Astrocyte (in vitro differentiated cells and primary cell): ENCODE measurements around the gene CBX7. TPM values are rescaled to one million over a fixed set of nuclear protein-coding genes. Genes with fewer than 3 reads are reported as not detected.
A peak's percentile ranks its signal among the peaks of the same experiment; 100 is the strongest.

Source experiments
- DNase-seq: peaks from one replicate; pipeline ENCODE4 v3.0.0-alpha.2; 2010; ENCODE audit warnings: low read depth
- FAIRE-seq: peaks from 2 replicates; lab custom pipeline; 2011; peaks lifted over from hg19 to GRCh38; lab: Jason Lieb, UNC
- H2AFZ ChIP-seq: 2 replicates; pipeline ENCODE4 v1.6.0; 2012; ENCODE audit warnings: low read depth, low read length, inconsistent platforms
- H3K27ac ChIP-seq: 2 replicates; pipeline ENCODE4 v1.5.1; 2011; ENCODE audit warnings: low read depth, low read length, inconsistent platforms
- H3K27me3 ChIP-seq: 2 replicates; pipeline ENCODE4 v1.6.0; 2011; ENCODE audit warnings: low read length, inconsistent platforms; ENCODE audit not compliant: insufficient read depth
- H3K36me3 ChIP-seq: 2 replicates; pipeline ENCODE4 v1.5.1; 2011; ENCODE audit warnings: low read length, inconsistent platforms; ENCODE audit not compliant: insufficient read depth
- H3K4me1 ChIP-seq: 2 replicates; pipeline ENCODE4 v1.5.1; 2011; ENCODE audit warnings: low read length, inconsistent platforms; ENCODE audit not compliant: insufficient read depth
- H3K4me2 ChIP-seq: 2 replicates; pipeline ENCODE4 v1.6.0; 2012; ENCODE audit warnings: low read length, inconsistent platforms
- H3K4me3 ChIP-seq: 2 replicates; pipeline ENCODE4 v1.5.1; 2011; ENCODE audit warnings: low read depth, mild to moderate bottlenecking, low read length, inconsistent platforms; ENCODE audit not compliant: insufficient read depth
- H3K79me2 ChIP-seq: 2 replicates; pipeline ENCODE4 v1.6.0; 2012; ENCODE audit warnings: mild to moderate bottlenecking, low read length, inconsistent platforms; ENCODE audit not compliant: insufficient read depth
- H3K9ac ChIP-seq: 2 replicates; pipeline ENCODE4 v1.6.0; 2012; ENCODE audit warnings: mild to moderate bottlenecking, low read length, inconsistent platforms
- H3K9me3 ChIP-seq: 2 replicates; pipeline ENCODE4 v1.5.1; 2012; ENCODE audit warnings: low read depth, mild to moderate bottlenecking, low read length, inconsistent platforms; ENCODE audit not compliant: insufficient read depth
- H4K20me1 ChIP-seq: 2 replicates; pipeline ENCODE4 v1.6.0; 2012; ENCODE audit warnings: low read length, inconsistent platforms; ENCODE audit not compliant: insufficient read depth
- H3K27ac Mint-ChIP-seq: one replicate; pipeline ENCODE4 v1.8.0; 2021; ENCODE audit warnings: mild to moderate bottlenecking, mixed read lengths; ENCODE audit not compliant: unreplicated experiment
- H3K27me3 Mint-ChIP-seq: one replicate; pipeline ENCODE4 v1.8.0; 2021; ENCODE audit warnings: low read depth, mixed read lengths; ENCODE audit not compliant: unreplicated experiment
- H3K36me3 Mint-ChIP-seq: one replicate; pipeline ENCODE4 v1.8.0; 2021; ENCODE audit warnings: low read depth, mixed read lengths; ENCODE audit not compliant: unreplicated experiment
- H3K4me1 Mint-ChIP-seq: one replicate; pipeline ENCODE4 v1.8.0; 2021; ENCODE audit warnings: low read depth, mixed read lengths; ENCODE audit not compliant: unreplicated experiment
- H3K4me3 Mint-ChIP-seq: one replicate; pipeline ENCODE4 v1.8.0; 2021; ENCODE audit warnings: mild to moderate bottlenecking, moderate library complexity, mixed read lengths; ENCODE audit not compliant: unreplicated experiment
- H3K9me3 Mint-ChIP-seq: one replicate; pipeline ENCODE4 v1.8.0; 2021; ENCODE audit warnings: mild to moderate bottlenecking, mixed read lengths; ENCODE audit not compliant: unreplicated experiment
- CTCF ChIP-seq: IDR thresholded peaks from 2 replicates; pipeline ENCODE4 v1.5.1; 2011; ENCODE audit warnings: low read depth, mild to moderate bottlenecking, inconsistent platforms, low read length, moderate library complexity; ENCODE audit not compliant: insufficient read depth
- EZH2 ChIP-seq: IDR thresholded peaks from 2 replicates; pipeline ENCODE4 v1.6.1; 2012; ENCODE audit warnings: mild to moderate bottlenecking, low read length, inconsistent platforms; ENCODE audit not compliant: insufficient read depth
- total RNA-seq: library from RNA; stranded (reverse); gene quantifications from 2 replicates; pipeline ENCODE4 v1.2.1, GENCODE V29; 2021

Gene CBX7
- total RNA-seq, 1 donor from 2014 or later = 1.2 TPM

GRCh38 chr22:39083212-39084165 is 69.0 kb downstream of the CBX7 start:
- no peaks in the 10 kb centered on the region for H3K36me3 Mint-ChIP-seq

GRCh38 chr22:39081598-39081997 is 70.9 kb downstream of the CBX7 start:
- Histone ChIP-seq H3K9ac (no peak overlapping the region), H3K4me3 (no peak overlapping the region), H3K27ac (no peak overlapping the region), H3K27me3 (no peaks in the 10 kb centered on the region), H2AFZ (no peak overlapping the region), H3K79me2 (no peaks in the 10 kb centered on the region), H3K36me3 (no peaks in the 10 kb centered on the region), H3K4me1 (no peaks in the 10 kb centered on the region), H3K4me2 (no peak overlapping the region), H4K20me1 (no peaks in the 10 kb centered on the region), H3K9me3 (no peaks in the 10 kb centered on the region)
- Mint-ChIP-seq H3K4me1 (no peaks in the 10 kb centered on the region), H3K27ac (no peak overlapping the region), H3K9me3 (no peaks in the 10 kb centered on the region), H3K36me3 (no peaks in the 10 kb centered on the region), H3K27me3 (peaks cover 27% of the 10 kb centered on the region), H3K4me3 (no peak overlapping the region)
- DNase-seq (no peak), FAIRE-seq (no peak)
- no peak for TF ChIP-seq CTCF

More at GRCh38 chr22:39083212-39084165, 69.0 kb downstream of the CBX7 start:
- Mint-ChIP-seq H3K4me1 (peaks cover 2% of the 10 kb centered on the region), H3K4me3 (no peak overlapping the region), H3K9me3 (no peaks in the 10 kb centered on the region), H3K27ac (no peak overlapping the region), H3K27me3 (peaks cover 28% of the 10 kb centered on the region)
- Histone ChIP-seq H3K36me3 (no peaks in the 10 kb centered on the region), H3K27me3 (no peaks in the 10 kb centered on the region), H2AFZ (no peak overlapping the region), H4K20me1 (no peaks in the 10 kb centered on the region), H3K4me3 (no peak overlapping the region), H3K27ac (no peak overlapping the region), H3K9me3 (no peaks in the 10 kb centered on the region), H3K4me2 (no peak overlapping the region), H3K9ac (no peak overlapping the region), H3K79me2 (no peaks in the 10 kb centered on the region), H3K4me1 (no peaks in the 10 kb centered on the region)
- no peak for TF ChIP-seq CTCF
- TF ChIP-seq EZH2 = no peak
- FAIRE-seq (no peak), DNase-seq (no peak)

- no peak for TF ChIP-seq CTCF
- TF ChIP-seq EZH2 = no peak
- DNase-seq (no peak), FAIRE-seq (no peak)
- Mint-ChIP-seq H3K4me1 (no peaks in the 10 kb centered on the region), H3K36me3 (no peaks in the 10 kb centered on the region), H3K27ac (peak overlapping the region; percentile 38), H3K9me3 (no peaks in the 10 kb centered on the region), H3K4me3 (no peak overlapping the region), H3K27me3 (peaks cover 28% of the 10 kb centered on the region)
- Histone ChIP-seq H3K27me3 (no peaks in the 10 kb centered on the region), H3K27ac (no peak overlapping the region), H3K4me3 (no peak overlapping the region), H4K20me1 (no peaks in the 10 kb centered on the region), H3K4me2 (no peak overlapping the region), H3K4me1 (no peaks in the 10 kb centered on the region), H2AFZ (no peak overlapping the region), H3K36me3 (no peaks in the 10 kb centered on the region), H3K79me2 (no peaks in the 10 kb centered on the region), H3K9ac (no peak overlapping the region), H3K9me3 (no peaks in the 10 kb centered on the region)
Observed at GRCh38 chr22:39081016-39081415, 71.5 kb downstream of the CBX7 start.
